Progenitor cell of endocrine pancreas (in vitro differentiated cells): Measurements from ENCODE around the gene MUC12. TPM values are rescaled to one million over a fixed set of nuclear protein-coding genes. Genes with fewer than 3 reads are reported as not detected.
"Not testable (repeated sequence)": the region's sequence is repeated elsewhere in the genome, so short reads cannot be mapped to it uniquely, and the experiment has no call there.

Experiments
- DNase-seq: peaks from one replicate; pipeline ENCODE4 v3.0.0; 2021; ENCODE audit warnings: low spot score; ENCODE audit not compliant: unreplicated experiment
- H3K27ac Mint-ChIP-seq: 2 replicates; pipeline ENCODE4 v1.8.0; 2021; ENCODE audit warnings: mild to moderate bottlenecking, moderate library complexity, mixed read lengths
- H3K27me3 Mint-ChIP-seq: 2 replicates; pipeline ENCODE4 v1.8.0; 2021; ENCODE audit warnings: mixed read lengths
- H3K36me3 Mint-ChIP-seq: 2 replicates; pipeline ENCODE4 v1.8.0; 2022; ENCODE audit warnings: mixed read lengths; ENCODE audit not compliant: insufficient read depth
- H3K4me1 Mint-ChIP-seq: 2 replicates; pipeline ENCODE4 v1.8.0; 2021; ENCODE audit warnings: low read depth, mixed read lengths
- H3K4me3 Mint-ChIP-seq: 2 replicates; pipeline ENCODE4 v1.8.0; 2021; ENCODE audit warnings: low read depth, mild to moderate bottlenecking, moderate library complexity, mixed read lengths
- H3K9me3 Mint-ChIP-seq: 2 replicates; pipeline ENCODE4 v1.8.0; 2021; ENCODE audit warnings: low read depth, mixed read lengths
- long read RNA-seq: library from polyadenylated mRNA; unstranded; transcript quantifications from one replicate; pipeline ENCODE4 v2.0.0, GENCODE V29; 2020
- total RNA-seq: library from RNA; stranded (reverse); gene quantifications from 2 replicates; pipeline ENCODE4 v1.2.1, GENCODE V29; 2021
- TF ChIP-seq, protein P1 (sequence below): fragments of 200-600 bp; sonication (generic); IDR thresholded peaks from one replicate; pipeline ENCODE4 v1.5.0; 2021; ENCODE audit warnings: antibody characterized with exemption, mild to moderate bottlenecking; ENCODE audit not compliant: unreplicated experiment

MUC12 gene
- 0.31 and 0.33 TPM in 2 replicates for total RNA-seq
- long read RNA-seq = 0 reads

DNA sequence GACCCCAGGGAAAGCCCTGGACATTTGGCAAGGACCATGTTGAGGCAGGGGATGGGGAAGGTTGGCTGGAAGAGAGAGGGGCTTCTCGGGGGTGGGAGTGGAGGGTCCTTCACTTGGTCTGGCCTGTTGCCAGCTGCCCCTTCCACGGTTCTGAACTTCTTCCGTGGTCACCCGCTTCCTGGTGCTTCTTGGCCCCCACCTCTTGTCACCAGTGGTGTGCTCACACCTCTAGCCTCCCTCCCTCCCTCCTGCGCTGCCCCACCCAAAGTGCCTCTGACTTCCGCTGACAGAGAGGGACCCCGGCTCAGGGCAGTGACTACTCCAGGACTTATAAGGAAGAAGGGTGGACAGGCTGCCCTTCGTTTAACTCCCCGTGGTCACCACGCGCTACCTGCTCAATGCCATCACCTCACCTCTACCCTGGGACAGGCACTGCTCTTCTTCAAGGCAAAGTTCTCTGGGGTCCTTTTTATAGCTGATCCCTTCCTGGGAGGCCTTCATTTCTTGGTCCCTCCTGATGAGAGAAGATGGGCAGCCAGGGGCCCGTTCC, at the start of gene MUC12:
TSS of gene MUC12 (plus strand) at position 500 of the 550 bp plus-strand sequence. CDS start 58 bp downstream, outside the sequence.
- peaks cover 7% of the 10 kb centered on the region for H3K4me1 Mint-ChIP-seq
- H3K27ac Mint-ChIP-seq = no peak within 1 kb of the TSS
- peaks cover 81% of the 10 kb centered on the region for H3K27me3 Mint-ChIP-seq
- H3K9me3 Mint-ChIP-seq = peaks cover 2% of the 10 kb centered on the region
- H3K4me3 Mint-ChIP-seq = no peak within 1 kb of the TSS
- DNase-seq = no peak
- no peaks in the 10 kb centered on the region for H3K36me3 Mint-ChIP-seq
- TF ChIP-seq, protein P1, sequence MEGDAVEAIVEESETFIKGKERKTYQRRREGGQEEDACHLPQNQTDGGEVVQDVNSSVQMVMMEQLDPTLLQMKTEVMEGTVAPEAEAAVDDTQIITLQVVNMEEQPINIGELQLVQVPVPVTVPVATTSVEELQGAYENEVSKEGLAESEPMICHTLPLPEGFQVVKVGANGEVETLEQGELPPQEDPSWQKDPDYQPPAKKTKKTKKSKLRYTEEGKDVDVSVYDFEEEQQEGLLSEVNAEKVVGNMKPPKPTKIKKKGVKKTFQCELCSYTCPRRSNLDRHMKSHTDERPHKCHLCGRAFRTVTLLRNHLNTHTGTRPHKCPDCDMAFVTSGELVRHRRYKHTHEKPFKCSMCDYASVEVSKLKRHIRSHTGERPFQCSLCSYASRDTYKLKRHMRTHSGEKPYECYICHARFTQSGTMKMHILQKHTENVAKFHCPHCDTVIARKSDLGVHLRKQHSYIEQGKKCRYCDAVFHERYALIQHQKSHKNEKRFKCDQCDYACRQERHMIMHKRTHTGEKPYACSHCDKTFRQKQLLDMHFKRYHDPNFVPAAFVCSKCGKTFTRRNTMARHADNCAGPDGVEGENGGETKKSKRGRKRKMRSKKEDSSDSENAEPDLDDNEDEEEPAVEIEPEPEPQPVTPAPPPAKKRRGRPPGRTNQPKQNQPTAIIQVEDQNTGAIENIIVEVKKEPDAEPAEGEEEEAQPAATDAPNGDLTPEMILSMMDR = no peak

GRCh38 chr7:100919779-100920437, 49.5 kb upstream of the MUC12 start:
- not testable (repeated sequence) for H3K4me3 Mint-ChIP-seq, DNase-seq, H3K4me1 Mint-ChIP-seq, H3K9me3 Mint-ChIP-seq, H3K27me3 Mint-ChIP-seq, H3K36me3 Mint-ChIP-seq
- peak overlapping the region; percentile 11 for H3K27ac Mint-ChIP-seq

DNA sequence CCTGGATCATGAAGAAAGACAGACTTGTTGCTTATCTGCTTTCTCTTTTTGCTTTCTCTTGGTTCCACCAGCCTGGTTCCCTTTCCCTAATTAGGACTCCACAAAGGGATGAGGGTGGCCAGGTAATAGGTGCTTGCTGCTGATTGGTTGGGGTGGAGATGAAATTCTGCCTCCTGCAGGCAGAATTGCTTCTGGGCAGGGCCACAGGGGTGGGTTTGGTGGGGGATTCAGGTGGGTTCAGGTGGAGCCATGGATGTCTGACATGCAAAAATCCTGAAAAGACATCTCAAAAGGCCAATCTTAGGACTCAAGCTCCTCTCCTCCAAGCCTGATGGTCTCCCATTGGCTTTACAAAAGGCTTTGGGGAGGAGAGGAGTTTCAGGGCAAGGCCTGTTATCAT, 48.3 kb upstream of the MUC12 start:
- Mint-ChIP-seq H3K27ac (no peak overlapping the region), H3K4me3 (no peak overlapping the region), H3K27me3 (peaks cover 3% of the 10 kb centered on the region), H3K4me1 (peaks cover 9% of the 10 kb centered on the region), H3K9me3 (peaks cover 7% of the 10 kb centered on the region), H3K36me3 (no peaks in the 10 kb centered on the region)
- no peak for DNase-seq
- TF ChIP-seq, protein P1 = no peak

DNA sequence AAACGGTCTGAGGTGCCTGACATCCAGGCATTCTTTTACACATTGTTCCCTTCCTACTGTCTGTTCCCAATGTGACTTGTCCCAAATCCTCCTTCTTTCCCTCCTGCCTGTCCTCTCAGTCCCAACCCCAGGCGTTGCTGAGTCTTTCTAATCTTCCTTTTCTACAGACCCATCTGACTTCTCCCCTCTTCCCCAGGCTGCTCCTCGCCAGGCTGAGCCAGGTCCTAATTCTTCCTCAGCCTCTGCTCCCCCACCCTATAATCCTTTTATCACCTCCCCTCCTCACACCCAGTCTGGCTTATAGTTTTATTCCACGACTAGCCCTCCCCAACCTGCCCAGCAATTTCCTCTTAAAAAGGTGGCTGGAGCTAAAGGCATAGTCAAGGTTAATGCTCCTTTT, 45.7 kb upstream of the MUC12 start:
- not testable (repeated sequence) for H3K4me3 Mint-ChIP-seq, H3K27me3 Mint-ChIP-seq, H3K27ac Mint-ChIP-seq, H3K36me3 Mint-ChIP-seq, H3K9me3 Mint-ChIP-seq, DNase-seq, H3K4me1 Mint-ChIP-seq

GRCh38 chr7:100929808-100930174, 39.6 kb upstream of the MUC12 start:
- peaks cover 6% of the 10 kb centered on the region for H3K9me3 Mint-ChIP-seq
- no peak overlapping the region for H3K4me3 Mint-ChIP-seq
- H3K27ac Mint-ChIP-seq = peak overlapping the region; percentile 23
- DNase-seq = no peak
- no peaks in the 10 kb centered on the region for H3K27me3 Mint-ChIP-seq
- H3K36me3 Mint-ChIP-seq = peaks cover 1% of the 10 kb centered on the region
- H3K4me1 Mint-ChIP-seq = peaks cover 3% of the 10 kb centered on the region
- TF ChIP-seq, protein P1 = no peak

- no peak overlapping the region for H3K27ac Mint-ChIP-seq
- peaks cover 3% of the 10 kb centered on the region for H3K4me1 Mint-ChIP-seq
- no peak for DNase-seq
- H3K27me3 Mint-ChIP-seq = no peaks in the 10 kb centered on the region
- H3K9me3 Mint-ChIP-seq = peaks cover 6% of the 10 kb centered on the region
- TF ChIP-seq, protein P1 = no peak
- no peak overlapping the region for H3K4me3 Mint-ChIP-seq
- H3K36me3 Mint-ChIP-seq = peaks cover 1% of the 10 kb centered on the region
Measured at GRCh38 chr7:100933734-100934133, 35.6 kb upstream of the MUC12 start.

GRCh38 chr7:100935381-100935780, 34.0 kb upstream of the MUC12 start:
- not testable (repeated sequence) for H3K27ac Mint-ChIP-seq, H3K9me3 Mint-ChIP-seq, H3K36me3 Mint-ChIP-seq

GRCh38 chr7:100936167-100936566, 33.2 kb upstream of the MUC12 start:
- H3K27me3 Mint-ChIP-seq, H3K4me3 Mint-ChIP-seq, H3K4me1 Mint-ChIP-seq, H3K27ac Mint-ChIP-seq, H3K36me3 Mint-ChIP-seq, H3K9me3 Mint-ChIP-seq, DNase-seq: not testable (repeated sequence)

More at GRCh38 chr7:100935381-100935780, 34.0 kb upstream of the MUC12 start:
- DNase-seq, H3K4me3 Mint-ChIP-seq, H3K4me1 Mint-ChIP-seq, H3K27me3 Mint-ChIP-seq: not testable (repeated sequence)
